ENCODE data around the gene MED27. TPM values are rescaled to one million over a fixed set of nuclear protein-coding genes. Genes with fewer than 3 reads are reported as not detected.

The MED27 gene
- total RNA-seq, 1 donor from 2014 or later: 25.1 TPM

- H3K9me3 Mint-ChIP-seq (ENCODE audit: low read depth): no peaks in the 10 kb centered on the region
- no peaks in the 10 kb centered on the region for H3K4me1 Mint-ChIP-seq (ENCODE audit: low read depth)
- no peak for DNase-seq (ENCODE audit: low spot score, unreplicated experiment)
- no peaks in the 10 kb centered on the region for H3K27me3 Mint-ChIP-seq
- peaks cover 2% of the 10 kb centered on the region for H3K36me3 Mint-ChIP-seq (ENCODE audit: insufficient read depth)
- no peak overlapping the region for H3K27ac Mint-ChIP-seq
- TF ChIP-seq CTCF (IDR thresholded peaks at IDR 0.05; ENCODE audit: unreplicated experiment): no peak
- no peak overlapping the region for H3K4me3 Mint-ChIP-seq (ENCODE audit: low read depth)
Observed at GRCh38 chr9:131868766-131869165, 210.9 kb downstream of the MED27 start.

DNA sequence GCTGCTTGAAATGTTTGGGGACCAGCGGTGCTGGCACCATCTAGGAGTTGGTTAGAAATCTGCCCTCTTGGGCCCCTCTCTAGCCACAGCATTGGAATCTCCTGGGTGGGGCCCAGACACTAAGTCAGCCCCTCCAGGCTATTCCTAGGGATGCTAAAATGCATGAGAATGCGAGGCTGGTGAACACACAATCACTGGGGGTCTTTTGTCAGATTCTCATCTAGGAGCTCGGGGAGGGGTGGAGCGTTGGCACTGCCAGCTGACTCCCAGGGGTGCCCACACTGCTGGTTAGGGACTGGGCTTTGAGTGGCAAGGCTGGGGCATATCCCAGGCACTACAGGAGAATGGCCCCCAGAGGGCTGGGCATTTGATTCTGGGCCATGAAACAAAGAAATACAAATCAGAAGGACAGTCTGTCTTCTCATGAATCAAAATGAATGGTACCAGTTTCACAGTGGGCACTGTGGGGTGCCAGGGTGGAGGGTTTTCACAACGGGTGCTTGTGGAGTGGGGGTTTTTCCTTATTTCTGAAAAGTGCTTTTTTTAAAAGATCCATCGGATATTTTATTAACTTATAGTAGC is 212.0 kb downstream of the MED27 start:
- no peak for TF ChIP-seq CTCF (IDR thresholded peaks at IDR 0.05; ENCODE audit: unreplicated experiment)
- Mint-ChIP-seq H3K9me3 (ENCODE audit: low read depth) (no peaks in the 10 kb centered on the region), H3K4me3 (ENCODE audit: low read depth) (no peak overlapping the region)

DNA sequence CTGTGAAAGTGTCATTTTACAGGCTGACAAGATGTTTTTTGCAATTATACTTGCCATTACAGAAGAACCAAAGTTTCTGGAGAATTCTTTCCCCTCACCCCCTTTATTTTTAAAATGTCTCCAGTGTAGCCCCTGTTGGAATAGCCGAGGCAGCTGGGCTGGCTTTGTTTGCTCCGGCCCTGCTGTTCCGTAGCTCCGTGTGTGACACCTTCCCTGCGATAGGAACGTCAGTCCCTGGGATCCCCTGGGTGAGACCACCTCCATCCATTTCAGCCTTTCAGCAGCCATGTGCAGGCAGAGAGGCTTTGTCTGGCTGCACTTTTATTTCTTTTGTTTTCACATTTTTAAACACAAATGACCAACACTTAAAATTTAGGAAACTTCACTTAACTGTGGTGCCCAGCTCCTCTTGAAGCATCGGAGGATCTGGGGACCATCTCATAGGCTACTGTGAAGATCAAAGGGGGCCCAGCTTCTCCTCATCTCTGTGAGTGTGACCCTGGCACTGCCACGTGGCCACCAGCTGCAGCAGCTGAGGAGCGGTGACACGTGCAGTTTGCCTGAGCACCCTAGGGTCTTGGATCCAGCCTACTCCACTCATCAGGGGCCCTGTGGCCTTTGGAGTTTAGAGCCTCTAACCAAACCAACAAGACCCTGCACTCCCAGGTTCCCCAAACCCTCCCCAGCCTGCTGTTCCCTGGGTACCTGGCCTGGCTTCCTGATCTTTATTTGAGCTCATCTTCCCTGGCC is 214.0 kb downstream of the MED27 start:
- no peaks in the 10 kb centered on the region for H3K27me3 Mint-ChIP-seq
- no peak overlapping the region for H3K27ac Mint-ChIP-seq

More for the DNA sequence above, 212.0 kb downstream of the MED27 start:
- H3K4me1 Mint-ChIP-seq (ENCODE audit: low read depth): no peaks in the 10 kb centered on the region
- no peak overlapping the region for H3K27ac Mint-ChIP-seq
- H3K36me3 Mint-ChIP-seq (ENCODE audit: insufficient read depth): peaks cover 5% of the 10 kb centered on the region
- no peaks in the 10 kb centered on the region for H3K27me3 Mint-ChIP-seq
- DNase-seq (ENCODE audit: low spot score, unreplicated experiment): no peak

DNA sequence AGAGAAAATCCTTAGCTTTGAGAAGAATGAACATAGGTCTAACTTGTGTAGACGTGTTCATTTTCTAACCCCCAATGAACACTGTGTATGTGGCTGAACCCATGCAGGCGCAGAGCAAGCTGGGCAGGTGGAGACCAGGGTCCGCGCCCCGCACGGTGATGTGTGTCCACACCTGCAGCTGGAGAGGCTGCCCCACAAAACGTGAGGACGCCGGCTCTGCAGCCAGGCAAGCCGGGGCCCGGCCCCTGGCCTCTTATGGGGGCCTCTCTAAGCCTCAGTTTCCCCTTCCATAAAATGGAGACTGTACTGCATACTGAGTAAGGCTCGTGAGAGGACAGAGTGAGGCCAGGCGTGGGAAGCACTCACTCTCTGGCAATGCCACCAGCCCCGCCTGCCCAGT is 215.1 kb downstream of the MED27 start:
- H3K4me1 Mint-ChIP-seq (ENCODE audit: low read depth): no peaks in the 10 kb centered on the region
- no peaks in the 10 kb centered on the region for H3K27me3 Mint-ChIP-seq
- no peak overlapping the region for H3K4me3 Mint-ChIP-seq (ENCODE audit: low read depth)
- no peak overlapping the region for H3K27ac Mint-ChIP-seq
- H3K9me3 Mint-ChIP-seq (ENCODE audit: low read depth): no peaks in the 10 kb centered on the region
- H3K36me3 Mint-ChIP-seq (ENCODE audit: insufficient read depth): peaks cover 14% of the 10 kb centered on the region
- no peak for DNase-seq (ENCODE audit: low spot score, unreplicated experiment)
- no peak for TF ChIP-seq CTCF (IDR thresholded peaks at IDR 0.05; ENCODE audit: unreplicated experiment)

More for the DNA sequence above, 214.0 kb downstream of the MED27 start:
- Mint-ChIP-seq H3K9me3 (ENCODE audit: low read depth) (no peaks in the 10 kb centered on the region), H3K4me3 (ENCODE audit: low read depth) (no peak overlapping the region), H3K4me1 (ENCODE audit: low read depth) (no peaks in the 10 kb centered on the region), H3K36me3 (ENCODE audit: insufficient read depth) (peaks cover 11% of the 10 kb centered on the region)
- no peak for DNase-seq (ENCODE audit: low spot score, unreplicated experiment)
- TF ChIP-seq CTCF (IDR thresholded peaks at IDR 0.05; ENCODE audit: unreplicated experiment): no peak

DNA sequence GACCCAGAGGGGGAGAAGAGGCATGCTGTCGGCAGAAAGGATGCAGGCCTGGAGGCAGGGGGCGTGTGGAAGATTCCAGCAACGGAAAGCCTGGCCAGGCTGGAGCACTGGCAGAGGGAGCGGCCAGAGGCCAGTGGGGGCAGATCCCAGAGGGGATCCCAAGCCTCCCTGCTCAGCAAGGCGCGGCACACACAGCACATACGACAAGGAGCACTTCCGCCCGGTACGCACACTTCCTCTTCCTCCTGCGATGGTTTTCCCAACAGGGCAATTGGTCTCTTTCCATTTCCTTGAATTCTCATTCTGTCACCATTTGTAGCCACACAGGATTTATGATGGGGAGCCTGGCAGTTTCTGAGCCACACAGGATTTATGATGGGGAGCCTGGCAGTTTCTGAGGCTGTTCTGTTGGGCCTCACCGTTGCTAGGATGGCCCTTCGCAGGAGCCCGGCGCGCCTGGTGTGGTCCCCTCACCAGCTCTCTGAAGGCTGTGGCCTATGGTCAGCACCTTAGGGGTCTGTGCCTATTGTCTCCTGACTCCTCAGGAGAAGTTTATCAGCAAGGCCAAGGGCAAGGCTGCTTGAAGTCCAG is 216.3 kb downstream of the MED27 start:
- no peak overlapping the region for H3K4me3 Mint-ChIP-seq (ENCODE audit: low read depth)
- DNase-seq (ENCODE audit: low spot score, unreplicated experiment): no peak
- no peak overlapping the region for H3K27ac Mint-ChIP-seq
- no peak for TF ChIP-seq CTCF (IDR thresholded peaks at IDR 0.05; ENCODE audit: unreplicated experiment)
- H3K27me3 Mint-ChIP-seq: no peaks in the 10 kb centered on the region
- H3K9me3 Mint-ChIP-seq (ENCODE audit: low read depth): no peaks in the 10 kb centered on the region
- peaks cover 14% of the 10 kb centered on the region for H3K36me3 Mint-ChIP-seq (ENCODE audit: insufficient read depth)
- H3K4me1 Mint-ChIP-seq (ENCODE audit: low read depth): no peaks in the 10 kb centered on the region

Measured in progenitor cell of endocrine pancreas (in vitro differentiated cells).